PFSK-1 (cell line): ENCODE measurements around the gene VWA2.

Experiments used
- FOXP2 ChIP-seq: optimal IDR thresholded peaks from 2 replicates; pipeline ENCODE3; 2011; ENCODE audit warnings: borderline replicate concordance, control low read depth, inconsistent platforms; ENCODE audit not compliant: insufficient read depth; ENCODE audit errors: extremely low read length, extremely low read depth
- POLR2AphosphoS5 ChIP-seq: IDR thresholded peaks from 2 replicates; pipeline ENCODE4 v1.6.1; 2012; ENCODE audit warnings: low read depth, mild to moderate bottlenecking, control low read depth, low read length, moderate library complexity
- REST ChIP-seq, 2 experiments: IDR thresholded peaks; 2 replicates each; pipeline versions ENCODE4 v1.6.1 to v1.8.0; 2011 to 2012; ENCODE audit warnings: low read depth in 2 of 2, low read length in 2 of 2, control low read depth in 1 of 2, inconsistent platforms in 1 of 2, mild to moderate bottlenecking in 1 of 2, moderate library complexity in 1 of 2; ENCODE audit not compliant: insufficient read depth in 1 of 2
- SIN3A ChIP-seq: IDR thresholded peaks from 2 replicates; pipeline ENCODE4 v1.6.1; 2012; ENCODE audit warnings: mild to moderate bottlenecking, low read length, moderate library complexity, borderline replicate concordance; ENCODE audit not compliant: insufficient read depth
- TAF1 ChIP-seq: IDR thresholded peaks from 2 replicates; pipeline ENCODE4 v1.6.1; 2012; ENCODE audit warnings: low read length, control low read depth, borderline replicate concordance; ENCODE audit not compliant: insufficient read depth

VWA2 gene

GRCh38 chr10:114304017-114304570 lies 65.0 kb downstream of the VWA2 start:
- TF ChIP-seq SIN3A (no peak), REST (IDR thresholded peaks at IDR 0.05; ENCODE audit: insufficient read depth in 1 of 2, low read depth in 2 of 2, low read length in 2 of 2) (no peak), FOXP2 (no peak), POLR2AphosphoS5 (no peak), TAF1 (no peak)

- TF ChIP-seq SIN3A (no peak), POLR2AphosphoS5 (no peak), REST (IDR thresholded peaks at IDR 0.05; ENCODE audit: insufficient read depth in 1 of 2, low read depth in 2 of 2, low read length in 2 of 2) (no peak), TAF1 (no peak), FOXP2 (no peak)
Measured at GRCh38 chr10:114304571-114305421, 65.7 kb downstream of the VWA2 start.

GRCh38 chr10:114305521-114305925 lies 66.5 kb downstream of the VWA2 start:
- TF ChIP-seq REST (IDR thresholded peaks at IDR 0.05; ENCODE audit: insufficient read depth in 1 of 2, low read depth in 2 of 2, low read length in 2 of 2) (no peak), TAF1 (no peak), FOXP2 (no peak)

- no peak for TF ChIP-seq SIN3A
- TF ChIP-seq FOXP2 = no peak
- TF ChIP-seq POLR2AphosphoS5 = no peak
- no peak for TF ChIP-seq TAF1
- no peak for TF ChIP-seq REST (IDR thresholded peaks at IDR 0.05; ENCODE audit: insufficient read depth in 1 of 2, low read depth in 2 of 2, low read length in 2 of 2)
Measured at GRCh38 chr10:114306116-114306973, 67.3 kb downstream of the VWA2 start.
